GM19467 (cell line): ENCODE measurements around the gene AGMO.

Experiments
- ATAC-seq: cut with Tn5 transposase; IDR thresholded peaks from one replicate; pipeline ENCODE4 v1.9.1; 2021; ENCODE audit warnings: mild to moderate bottlenecking, moderate library complexity; ENCODE audit not compliant: unreplicated experiment

Gene AGMO

DNA sequence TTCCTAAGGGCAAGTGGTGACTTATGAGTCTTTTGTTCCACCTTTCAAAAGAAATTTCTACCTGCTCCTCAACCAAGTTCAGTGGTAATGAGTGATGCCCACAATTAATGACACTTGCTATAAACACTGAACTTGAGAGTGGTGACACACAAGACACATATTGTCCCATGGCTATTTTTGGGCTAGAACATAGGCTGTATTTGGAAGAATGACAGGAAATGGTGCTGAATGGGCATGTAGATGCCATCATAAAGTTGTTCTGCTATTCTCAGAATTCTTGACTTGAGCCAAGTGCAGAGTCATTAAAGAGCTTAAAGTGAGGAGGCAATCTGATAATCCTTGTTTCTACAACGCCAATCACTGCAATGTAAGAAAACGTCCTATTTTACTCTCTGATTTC, 313.3 kb downstream of the AGMO start:
- ATAC-seq: no peak

DNA sequence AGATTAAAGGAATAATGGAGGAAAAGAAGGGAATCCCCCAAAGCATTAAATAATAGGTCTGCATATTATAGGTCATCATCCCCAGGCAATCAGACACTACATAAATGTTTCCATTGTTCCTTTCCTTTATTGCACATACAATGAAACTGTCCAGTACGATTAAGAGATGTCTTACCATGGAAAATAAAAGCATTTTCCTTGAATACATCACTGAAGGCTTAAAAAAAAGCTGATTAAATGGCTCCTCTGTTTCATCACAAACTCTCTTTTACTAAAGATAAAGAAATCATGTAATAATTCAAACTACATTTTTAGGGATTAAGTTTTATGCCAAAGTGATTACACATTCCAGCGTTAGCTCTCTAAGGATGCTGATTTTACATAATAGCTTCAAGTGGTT, 316.0 kb downstream of the AGMO start:
- no peak for ATAC-seq

DNA sequence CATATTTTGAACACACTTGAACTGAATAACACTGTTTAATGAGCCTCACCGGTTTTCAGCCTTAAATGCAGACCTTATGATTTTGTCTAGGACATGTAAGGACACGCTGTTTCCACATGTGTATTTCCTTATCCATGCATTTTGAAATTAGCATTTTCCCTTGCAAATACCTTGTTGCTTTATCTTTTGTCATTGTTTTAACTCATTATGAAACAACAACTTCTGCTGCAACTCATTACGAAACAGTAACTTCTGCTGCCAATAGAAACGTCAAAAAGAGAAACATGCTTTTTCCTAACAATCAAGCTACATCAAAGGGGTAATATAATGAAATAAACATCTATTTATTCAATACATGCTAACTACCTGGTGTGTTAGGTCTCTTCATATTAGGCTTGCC, 322.0 kb downstream of the AGMO start:
- ATAC-seq: no peak

DNA sequence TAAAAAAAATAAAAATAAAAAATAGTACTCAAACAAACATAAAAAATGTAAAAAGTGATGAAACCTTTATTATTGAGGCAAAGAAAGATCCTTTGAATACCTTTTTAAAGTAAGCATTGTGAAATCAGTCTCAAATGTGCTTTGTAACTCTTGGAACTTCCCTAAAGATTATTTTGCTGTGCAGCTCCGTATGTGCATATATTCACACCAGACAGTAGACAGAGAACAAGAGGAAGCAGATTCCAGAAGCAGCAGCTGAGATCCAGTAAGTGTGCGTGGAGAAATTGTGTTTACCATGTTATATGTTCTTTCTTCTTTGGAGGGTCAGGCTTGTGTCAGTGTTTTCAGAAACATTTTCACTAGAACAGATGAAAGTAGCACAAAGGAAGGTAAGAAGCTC, 324.9 kb downstream of the AGMO start:
- ATAC-seq: no peak

DNA sequence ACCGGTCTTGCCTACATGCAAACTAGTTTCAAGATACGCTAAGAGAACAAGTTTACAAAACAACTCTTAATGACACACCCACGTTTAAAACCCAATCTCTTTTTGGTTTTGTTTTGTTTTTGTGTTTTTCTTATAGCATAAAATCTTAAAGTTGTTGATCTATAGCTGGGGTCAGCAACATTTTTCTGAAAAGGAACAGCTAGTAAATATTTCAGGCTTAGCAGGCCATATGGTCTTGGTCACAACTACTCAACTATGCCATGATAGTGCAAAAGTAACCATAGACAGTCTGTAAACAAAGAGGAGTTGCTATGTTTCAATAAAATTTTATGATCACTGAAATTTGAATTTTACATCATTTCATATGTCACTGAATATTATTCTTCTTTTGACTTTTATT, 327.4 kb downstream of the AGMO start:
- no peak for ATAC-seq

DNA sequence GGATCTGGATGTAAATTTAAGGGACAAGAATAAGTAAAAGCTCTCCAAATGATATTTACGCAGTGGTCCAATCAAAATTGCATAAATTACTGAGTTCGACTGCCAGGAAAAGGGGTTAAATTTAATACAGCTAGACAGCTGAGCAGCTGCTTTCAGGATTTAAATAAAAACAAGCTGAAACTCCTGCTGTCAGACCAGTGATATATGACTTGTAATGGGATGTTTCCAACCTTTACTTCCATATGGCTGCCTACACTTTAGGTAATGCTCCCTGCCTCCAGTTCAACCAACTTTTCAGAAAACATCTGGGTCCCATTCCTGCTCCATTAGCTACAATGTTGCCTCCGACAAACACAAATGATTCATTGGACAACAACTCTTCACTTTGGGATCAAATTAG, 333.0 kb downstream of the AGMO start:
- ATAC-seq: no peak

DNA sequence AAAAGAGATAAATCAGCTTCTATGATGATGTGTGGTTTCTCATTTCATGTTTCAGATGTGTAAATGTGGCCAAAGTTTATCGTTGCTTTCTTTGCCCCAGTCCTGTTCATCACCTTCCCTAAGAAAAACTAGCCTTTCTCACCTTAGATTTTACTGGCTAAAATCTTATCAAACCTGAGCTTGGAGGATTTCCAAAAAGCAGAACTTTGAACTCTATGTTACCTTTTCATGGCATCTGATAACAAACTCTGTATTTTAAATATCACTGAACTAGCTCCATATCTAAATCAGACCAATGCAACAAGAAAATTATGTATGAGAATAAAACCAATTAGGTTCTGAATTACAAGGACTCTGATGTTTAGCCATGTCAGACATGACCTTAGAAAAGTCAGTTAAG, 335.8 kb downstream of the AGMO start:
- ATAC-seq: no peak

DNA sequence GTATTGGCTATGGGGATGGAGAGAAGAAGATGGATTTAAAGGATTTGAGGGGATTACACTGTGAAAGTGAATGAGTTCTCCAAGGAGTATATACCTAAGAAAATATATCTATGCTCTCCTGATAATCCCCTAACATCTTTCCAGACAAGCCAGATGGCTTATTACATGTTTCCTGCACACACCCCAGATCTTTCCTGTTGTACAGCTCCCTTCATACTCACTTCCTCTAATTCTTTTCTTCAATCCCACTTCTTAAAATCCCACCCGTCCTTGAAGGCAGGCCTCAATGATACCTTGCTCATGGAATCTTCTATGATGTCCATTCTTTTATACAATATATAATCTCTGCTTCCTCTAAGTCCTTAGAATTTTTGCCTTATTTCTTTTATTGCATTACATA, 342.1 kb downstream of the AGMO start:
- no peak for ATAC-seq

DNA sequence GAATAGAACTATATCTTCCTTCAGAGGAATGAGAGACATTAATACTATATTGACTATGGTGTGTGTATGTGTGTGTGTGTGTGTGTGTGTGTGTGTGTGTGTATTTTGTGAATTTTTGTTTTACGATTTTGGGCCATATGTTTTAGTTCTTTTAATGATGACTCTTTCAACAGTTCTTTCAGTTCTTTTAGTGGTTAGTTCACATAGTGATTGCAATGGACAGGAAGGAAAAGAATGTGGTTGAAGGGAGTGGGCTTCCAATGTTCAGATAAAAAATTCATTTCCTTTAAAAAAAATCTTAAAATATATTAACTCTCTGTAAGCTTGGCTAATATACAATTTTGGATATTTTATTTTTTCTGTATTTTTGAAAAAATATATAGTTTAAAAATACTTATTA, 343.6 kb downstream of the AGMO start:
- no peak for ATAC-seq

DNA sequence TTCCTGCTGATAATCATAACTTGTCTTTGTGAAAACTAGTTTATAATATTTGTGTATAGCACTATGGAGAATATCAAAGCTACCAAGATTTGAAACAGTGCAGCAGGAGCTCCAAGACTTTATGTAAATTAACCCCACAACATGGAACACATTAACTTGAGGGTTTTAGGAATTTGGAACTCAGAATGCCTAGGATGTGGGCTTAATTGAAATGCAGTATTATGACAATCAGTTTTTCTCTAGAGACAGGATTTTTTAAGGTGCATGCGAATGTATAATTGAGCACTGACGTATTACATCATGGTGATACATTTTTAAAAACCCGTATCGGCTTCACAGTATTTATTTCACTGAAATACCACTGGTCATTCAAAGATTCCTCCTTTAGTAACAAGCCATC, 346.2 kb downstream of the AGMO start:
- no peak for ATAC-seq

DNA sequence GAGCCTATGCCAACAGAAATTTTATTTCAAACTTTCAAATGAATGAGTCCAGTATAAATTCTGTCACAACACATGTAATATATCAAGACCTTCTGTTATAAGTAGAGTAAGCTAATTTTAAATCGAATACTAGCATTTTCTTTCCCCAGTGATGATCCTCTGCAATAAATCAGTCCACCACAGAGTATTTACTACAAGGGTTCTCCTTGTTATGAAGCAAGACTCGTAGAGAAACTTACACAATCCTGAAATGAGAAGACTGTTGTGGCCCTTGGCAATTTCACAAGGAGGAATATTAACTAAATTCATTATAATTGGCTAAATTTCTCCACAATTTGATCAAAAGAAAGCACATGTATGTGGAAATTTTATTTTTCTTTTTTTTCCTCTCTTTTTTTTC, 346.8 kb downstream of the AGMO start:
- ATAC-seq: no peak

DNA sequence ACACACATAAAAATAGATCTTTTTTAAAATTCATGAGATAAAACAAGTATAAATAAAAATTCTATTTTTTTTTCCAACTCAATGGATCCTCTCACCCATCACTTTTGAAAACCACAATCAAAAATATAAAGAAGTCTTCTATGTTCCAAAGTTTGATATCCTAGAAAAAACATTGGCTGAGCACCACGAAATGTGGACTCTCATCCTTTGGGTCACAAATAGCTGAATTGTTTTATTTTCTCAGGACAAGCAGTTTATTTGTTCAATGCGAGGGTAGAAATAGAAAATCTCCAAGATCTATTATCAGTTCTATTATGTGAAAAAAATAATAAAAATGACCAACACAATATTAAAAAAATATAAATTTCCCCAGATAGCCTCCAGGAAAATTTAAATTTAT, 348.7 kb downstream of the AGMO start:
- no peak for ATAC-seq

DNA sequence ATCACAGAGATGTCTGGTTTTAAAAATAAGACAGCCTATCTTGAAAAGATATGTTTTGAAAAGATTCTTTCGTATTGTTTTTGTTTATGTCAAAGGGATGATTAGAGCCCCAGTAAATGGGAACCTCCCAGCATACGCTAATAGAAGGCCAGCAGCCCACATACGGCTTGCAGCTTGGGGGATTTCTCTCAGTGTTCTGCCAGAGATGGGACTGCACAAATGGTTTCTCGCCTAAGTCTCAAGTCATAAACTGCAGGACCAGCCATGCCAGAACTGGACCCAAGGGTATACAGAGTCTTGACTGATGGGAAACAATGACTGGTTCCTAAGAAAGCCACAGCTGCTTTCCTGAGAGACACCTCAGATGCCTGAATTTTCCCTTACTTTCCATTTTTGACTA, 352.4 kb downstream of the AGMO start:
- ATAC-seq: no peak

DNA sequence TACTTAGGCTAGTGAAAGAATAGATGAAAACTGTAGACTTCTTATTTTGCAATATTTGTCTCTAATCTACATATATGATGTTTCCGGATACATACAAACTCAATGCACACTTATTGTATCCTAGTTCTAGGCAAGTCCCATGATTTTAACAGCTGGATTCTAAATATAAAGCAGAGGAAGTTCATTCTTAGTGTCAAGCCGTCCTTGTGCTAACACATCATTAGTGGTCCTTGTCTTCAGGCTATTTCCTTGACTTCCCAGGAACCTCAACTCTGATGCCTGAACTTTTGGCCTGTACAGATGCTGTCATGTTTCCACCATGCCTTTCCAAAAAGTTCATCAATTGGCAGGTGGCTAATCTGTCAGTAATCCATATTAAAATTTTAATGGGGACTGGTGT, 357.4 kb downstream of the AGMO start:
- no peak for ATAC-seq

DNA sequence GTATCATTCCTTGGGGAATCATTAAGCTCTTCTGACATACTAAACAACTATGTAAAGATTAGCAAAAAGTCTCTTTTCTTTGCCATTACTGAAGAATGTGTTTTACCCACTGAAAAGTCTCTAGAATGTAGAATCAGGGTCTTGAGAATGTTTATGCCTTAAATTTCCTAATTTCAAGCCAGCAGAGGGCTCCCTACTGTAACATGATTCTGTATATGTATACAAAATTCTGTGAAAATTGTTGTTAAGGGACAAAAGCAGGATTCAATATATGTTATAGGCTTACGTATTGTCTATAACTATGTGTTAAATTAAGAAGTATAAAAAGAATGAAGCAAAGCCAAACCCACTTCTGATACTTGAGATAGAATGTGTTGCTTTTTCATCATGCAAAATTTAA, 362.3 kb downstream of the AGMO start:
- no peak for ATAC-seq

DNA sequence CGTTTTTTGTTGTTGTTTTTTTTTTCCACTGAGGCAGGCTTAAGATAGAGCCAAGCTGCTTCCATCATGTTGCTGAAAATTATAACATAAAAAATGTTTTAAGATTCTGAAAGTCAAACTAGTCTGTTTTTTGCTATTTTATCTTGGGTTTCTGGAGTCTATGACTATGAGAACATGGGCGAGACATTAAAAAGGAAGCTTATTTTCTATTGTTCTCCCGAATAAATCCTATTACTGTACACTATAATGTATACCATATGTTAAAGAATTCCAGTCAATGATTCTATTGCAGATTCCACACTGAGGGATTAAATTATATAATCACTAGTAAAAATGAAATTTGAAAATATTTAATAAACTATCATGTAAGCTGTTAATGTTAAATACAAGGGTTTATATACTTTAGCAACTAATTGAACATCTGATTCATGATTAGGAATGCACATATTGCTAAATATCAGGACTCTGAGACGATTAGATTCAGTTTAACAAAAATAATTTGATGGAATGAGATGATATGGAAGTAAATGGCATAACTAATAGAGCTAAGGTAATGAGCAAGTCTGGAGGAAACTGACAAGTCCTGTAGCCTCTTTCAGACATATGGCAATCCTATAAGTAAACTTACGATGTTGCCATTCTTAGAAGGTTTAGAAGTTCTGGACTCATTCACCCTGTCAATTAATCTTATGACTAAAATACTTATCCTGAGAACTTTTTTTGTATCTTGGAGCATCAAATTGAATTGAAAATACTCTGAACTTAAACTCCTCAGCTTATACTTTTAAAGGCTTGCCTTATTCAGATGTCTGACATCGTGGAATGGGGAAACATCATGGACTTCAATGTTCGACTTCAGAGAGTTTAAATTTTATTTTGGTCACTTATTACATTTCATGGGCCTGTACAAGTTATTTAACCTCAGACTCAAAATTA, 364.5 kb downstream of the AGMO start:
- no peak for ATAC-seq

DNA sequence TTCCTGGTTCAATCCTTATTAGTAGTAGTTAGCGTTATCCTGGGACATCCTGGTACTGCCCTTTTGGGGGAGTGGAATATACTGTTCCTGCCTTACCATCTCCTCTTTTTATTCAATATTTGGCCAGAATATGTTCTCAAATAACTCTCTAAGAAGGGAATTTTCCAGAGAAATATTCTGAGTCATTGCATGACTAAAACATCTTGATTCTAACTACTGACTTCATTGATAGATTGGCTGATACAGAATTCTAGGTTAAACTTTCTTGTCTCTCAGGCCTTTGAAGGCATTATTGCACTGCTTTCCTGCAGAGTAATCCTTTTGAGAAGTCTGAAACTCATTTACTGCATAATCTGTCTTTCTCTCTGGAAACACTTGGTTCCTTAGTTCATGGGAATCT, 383.8 kb downstream of the AGMO start:
- no peak for ATAC-seq

DNA sequence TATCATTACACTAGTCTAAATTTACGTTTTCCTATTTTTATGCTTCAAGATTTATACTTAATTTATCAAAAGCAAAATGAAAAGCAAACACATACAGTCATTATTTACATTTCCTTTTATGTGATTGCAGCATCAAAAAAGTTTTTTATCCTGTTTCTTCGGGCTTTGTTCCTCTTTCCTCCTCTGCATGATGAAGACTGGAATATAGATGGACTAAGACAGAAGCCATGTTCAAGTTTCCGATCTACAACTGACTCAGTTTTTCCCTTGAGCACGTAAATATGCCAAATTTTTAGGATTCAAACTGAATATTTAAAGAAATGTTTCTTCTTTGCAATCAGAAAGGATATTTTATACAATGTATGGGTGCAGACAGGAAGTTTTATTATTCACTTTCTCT, 385.7 kb downstream of the AGMO start:
- no peak for ATAC-seq

DNA sequence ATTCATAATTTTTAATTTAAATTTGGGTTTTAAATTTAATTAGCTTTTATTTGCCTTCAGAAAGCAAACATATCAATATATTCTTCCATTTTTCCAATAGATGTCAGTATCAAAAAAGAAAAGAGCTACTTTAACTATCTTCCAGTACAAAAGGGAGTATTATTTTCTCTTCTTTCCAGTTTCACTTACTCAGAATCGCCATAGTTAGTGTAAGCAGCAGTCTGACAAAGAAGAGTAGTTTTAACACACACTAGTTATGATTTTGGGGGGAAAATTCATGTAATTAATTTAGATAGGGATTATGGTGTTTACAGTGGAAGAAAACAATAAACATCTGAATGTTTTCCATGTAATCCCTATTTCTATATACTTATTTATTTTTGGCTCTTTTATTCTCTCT, 386.7 kb downstream of the AGMO start:
- ATAC-seq: no peak

DNA sequence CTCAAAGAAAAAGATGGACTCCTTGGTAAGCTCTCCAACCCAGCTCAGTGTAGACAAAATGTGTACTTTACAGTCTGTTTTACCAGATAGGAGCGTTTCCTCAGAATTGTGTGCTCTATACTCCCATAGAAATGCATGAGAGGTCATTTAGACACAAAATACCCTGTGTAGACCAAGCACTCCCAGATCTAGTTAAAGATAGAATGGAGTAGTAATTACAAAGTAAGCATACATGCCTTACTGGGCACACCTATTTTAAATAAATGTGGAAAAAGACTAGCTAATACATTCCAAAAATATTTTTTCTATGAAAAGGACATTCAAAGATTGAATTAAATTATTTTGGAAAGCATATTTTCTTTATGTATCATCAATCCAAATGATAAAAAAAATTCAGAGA, 387.3 kb downstream of the AGMO start:
- no peak for ATAC-seq

DNA sequence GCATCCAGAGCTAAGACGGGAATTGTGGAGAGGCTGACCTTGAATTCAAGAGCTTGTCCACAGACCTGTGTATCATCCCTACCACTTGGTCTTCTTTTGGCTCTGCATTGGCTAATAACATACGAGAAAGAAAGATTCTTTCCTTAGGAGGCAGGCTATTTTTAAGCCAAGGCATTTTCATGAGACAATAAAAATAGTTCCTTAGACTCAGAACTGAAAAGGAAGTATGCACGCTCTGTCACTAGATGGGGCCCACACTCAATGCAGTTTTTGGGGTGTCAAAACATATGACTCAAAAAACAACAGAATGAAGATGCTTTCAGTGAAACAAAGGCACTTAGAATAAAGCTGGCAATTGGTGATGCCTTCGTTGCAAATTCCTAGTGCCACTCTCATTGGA, 393.3 kb downstream of the AGMO start:
- ATAC-seq: no peak

DNA sequence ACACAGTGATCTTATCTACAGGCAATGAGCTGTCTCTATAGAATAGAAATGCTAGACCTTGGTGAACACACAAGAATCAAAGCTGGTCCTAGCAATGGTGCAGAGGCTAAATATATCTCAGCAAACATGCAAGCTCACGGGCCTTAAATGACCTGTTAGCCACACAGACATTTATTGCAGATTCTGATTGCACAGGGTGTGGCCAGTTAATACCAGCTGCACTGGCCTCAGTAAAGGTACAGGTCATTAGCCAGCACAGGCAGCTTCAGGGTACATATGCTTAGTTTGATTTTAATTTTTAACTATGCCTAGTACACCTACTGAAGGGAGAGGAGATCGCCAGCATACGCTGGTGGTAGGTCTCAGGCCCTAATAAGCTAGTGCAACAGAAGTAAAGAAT, 393.9 kb downstream of the AGMO start:
- ATAC-seq: no peak

DNA sequence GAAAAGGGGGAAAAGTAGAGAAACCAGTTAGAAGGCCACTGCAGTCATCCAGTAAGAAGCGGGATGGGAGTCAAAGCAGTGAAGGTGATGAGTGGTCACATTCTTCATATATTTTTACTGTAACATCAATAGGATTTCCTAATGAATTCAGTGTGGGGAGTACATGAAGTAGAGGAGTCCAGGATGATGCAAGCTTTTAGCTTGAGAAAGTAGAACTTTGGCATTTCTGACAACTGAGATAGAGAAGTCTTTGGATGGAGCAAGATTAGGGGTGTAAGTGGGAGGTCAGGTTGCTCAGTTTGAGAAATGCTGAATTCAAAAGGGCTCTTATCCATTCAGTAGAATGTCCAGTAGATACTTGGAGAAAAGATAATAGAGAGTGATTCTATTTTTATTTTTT, 395.2 kb downstream of the AGMO start:
- ATAC-seq: no peak
